HG03139 (cell line): ENCODE results near the gene ULK4.
"Not testable (repeated sequence)": the region's sequence is repeated elsewhere in the genome, so short reads cannot be mapped to it uniquely, and the experiment has no call there.

Experiments used
- ATAC-seq: cut with Tn5 transposase; IDR thresholded peaks from one replicate; pipeline ENCODE4 v1.9.1; 2021; ENCODE audit not compliant: unreplicated experiment

The ULK4 gene

DNA sequence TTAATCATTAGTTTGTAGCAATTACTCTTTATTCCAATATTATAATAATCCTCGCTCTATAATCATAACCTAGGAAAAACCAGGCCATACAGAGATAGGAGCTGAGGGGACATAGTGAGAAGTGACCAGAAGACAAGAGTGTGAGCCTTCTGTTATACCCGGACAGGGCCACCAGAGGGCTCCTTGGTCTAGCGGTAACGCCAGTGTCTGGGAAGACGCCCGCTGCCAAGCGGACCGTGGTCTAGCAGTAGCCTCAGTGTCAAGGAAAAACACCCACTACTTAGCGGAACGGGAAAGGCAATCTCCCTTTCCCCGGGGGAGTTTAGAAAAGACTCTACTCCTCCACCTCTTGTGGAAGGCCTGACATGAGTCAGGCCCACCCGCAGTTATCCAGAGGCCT, 266.1 kb downstream of the ULK4 start:
- ATAC-seq = not testable (repeated sequence)

DNA sequence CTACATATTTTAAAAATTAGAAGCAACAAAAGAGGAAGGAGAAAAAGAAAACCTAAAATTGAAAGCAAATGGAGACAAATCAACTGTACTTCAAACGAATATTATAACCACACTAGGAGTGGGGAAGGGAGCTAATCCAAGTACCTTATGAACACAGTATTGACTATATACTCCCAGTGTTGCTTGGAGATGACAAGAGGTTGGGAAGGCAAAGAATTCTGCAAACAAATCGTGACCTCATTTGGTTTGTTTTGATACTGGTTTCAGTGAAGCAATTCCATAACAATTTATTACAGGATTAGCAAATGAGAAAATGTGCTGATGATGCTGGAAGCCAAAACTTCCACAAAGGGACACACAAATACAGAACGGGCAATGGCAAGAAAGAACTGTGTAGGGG, 268.1 kb downstream of the ULK4 start:
- ATAC-seq = no peak

GRCh38 chr3:41690766-41691563, 270.9 kb downstream of the ULK4 start:
- no peak for ATAC-seq

GRCh38 chr3:41688595-41689380, 273.1 kb downstream of the ULK4 start:
- ATAC-seq = no peak

- no peak for ATAC-seq
These were observed 276.8 kb downstream of the ULK4 start for GRCh38 chr3:41684797-41685735.

GRCh38 chr3:41683666-41684350, 278.1 kb downstream of the ULK4 start:
- no peak for ATAC-seq

- no peak for ATAC-seq
These were observed 278.9 kb downstream of the ULK4 start for GRCh38 chr3:41682996-41683395.

- ATAC-seq = no peak
These were observed 279.5 kb downstream of the ULK4 start for GRCh38 chr3:41682382-41682781.

DNA sequence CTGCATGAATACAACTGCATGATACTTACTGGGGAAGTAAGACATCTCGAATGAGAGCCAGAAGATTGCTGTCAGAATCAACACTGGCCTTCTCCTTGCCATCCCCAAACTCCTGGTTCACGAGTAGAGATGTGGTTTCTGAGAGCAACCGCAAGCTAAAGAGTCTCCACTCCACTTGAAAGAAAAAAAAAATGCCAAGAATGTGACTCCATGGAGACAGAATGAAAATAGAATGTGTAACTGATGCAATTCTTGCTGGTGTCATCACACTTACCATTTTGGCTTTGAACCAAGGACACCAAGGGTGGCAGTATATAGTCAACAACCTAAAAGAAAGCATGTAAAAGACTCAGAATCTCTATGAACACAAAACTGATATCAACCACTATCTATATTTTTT, 280.4 kb downstream of the ULK4 start:
- no peak for ATAC-seq

DNA sequence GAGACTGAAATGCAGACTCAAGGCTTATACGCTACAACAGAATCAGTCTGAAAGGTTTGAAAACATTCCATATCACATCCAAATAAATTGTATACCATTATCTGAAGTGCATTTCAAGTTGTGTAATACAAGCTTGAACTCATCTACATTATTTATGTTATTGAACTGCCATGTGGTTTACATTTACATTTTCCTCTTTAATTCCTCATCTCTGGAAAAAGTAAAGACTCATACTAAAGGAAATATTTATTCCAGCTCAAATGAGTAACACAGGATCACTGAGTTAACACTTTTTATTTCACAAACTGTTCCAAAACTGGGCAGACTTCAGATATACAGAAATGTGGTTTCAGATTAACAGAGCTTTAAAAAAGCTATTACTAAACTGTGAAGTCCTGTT, 282.5 kb downstream of the ULK4 start:
- no peak for ATAC-seq

DNA sequence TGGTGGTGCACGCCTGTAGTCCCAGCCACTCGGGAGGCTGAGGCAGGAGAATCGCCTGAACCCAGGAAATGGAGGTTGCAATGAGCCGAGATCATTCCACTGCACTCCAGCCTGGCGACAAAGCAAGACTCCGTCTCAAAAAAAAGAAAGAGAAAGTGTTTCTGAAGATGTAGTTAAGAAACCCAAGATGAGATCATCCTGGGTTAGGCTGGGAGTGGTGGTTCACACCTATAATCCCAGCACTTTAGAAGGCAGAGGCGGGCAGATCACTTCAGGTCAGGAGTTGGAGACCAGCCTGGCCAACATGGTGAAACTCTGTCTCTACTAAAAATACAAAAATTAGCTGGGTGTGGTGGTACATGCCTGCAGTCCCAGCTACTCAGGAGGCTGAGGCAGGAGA, 286.8 kb downstream of the ULK4 start:
- not testable (repeated sequence) for ATAC-seq

DNA sequence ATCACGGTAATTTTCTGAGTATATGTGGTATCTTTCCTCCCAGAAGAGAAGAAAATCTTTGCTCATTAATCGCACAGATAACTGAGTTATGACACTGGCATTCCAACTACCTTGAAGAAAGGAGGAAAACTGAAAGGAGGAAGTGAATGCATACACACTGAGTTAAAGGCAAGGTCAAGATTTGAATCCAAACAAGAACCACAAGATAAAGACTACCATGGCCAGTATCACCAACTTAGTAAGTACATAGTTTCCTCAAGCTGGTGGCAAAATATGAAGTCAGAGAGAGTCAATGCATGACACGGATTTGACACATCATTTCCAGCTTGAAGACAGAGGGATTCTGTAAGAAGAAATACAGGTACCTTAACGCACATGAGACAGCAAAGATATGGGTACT, 287.5 kb downstream of the ULK4 start:
- no peak for ATAC-seq

- ATAC-seq = no peak
These were observed 288.3 kb downstream of the ULK4 start for GRCh38 chr3:41673650-41674049.

GRCh38 chr3:41668379-41668778, 293.5 kb downstream of the ULK4 start:
- no peak for ATAC-seq

- no peak for ATAC-seq
These were observed 299.6 kb downstream of the ULK4 start for GRCh38 chr3:41662288-41662687.

DNA sequence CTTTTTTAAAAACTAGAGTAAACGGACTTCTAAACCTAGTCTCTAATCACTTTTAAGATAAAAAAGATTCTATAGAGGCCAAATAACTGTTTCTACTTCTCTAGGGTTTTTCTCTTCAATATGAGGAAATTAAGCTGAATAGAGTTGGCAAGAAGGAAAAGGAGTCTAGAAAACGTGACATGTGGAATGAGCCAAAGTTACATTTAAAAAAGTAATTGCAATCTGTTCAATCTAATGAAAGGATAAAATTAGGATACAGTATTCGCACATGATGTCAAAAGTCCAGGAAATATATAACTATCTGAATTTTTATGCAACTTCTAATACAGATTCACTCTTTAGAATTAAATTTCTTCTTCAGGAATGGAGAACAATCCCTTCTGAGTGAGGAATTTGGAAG, 300.1 kb downstream of the ULK4 start:
- ATAC-seq = no peak

DNA sequence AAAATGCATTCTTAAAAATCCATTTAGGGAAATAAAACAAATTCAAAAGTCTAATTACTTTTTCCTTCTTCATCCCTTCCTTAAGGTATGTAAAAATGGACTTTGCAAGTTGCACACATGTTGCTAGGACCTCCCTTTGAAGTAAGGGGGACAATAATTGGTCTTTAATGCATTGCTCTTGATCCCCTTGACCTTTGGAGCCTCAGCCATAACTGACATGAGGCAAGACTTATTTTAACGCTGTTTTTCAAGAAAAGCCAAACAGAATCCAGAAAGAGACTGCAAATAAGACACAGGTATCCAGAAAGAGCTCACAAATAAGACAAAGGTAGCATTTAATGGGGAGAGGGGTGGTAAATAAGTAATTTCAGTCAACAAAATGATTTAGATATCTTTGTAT, 301.4 kb downstream of the ULK4 start:
- no peak for ATAC-seq

DNA sequence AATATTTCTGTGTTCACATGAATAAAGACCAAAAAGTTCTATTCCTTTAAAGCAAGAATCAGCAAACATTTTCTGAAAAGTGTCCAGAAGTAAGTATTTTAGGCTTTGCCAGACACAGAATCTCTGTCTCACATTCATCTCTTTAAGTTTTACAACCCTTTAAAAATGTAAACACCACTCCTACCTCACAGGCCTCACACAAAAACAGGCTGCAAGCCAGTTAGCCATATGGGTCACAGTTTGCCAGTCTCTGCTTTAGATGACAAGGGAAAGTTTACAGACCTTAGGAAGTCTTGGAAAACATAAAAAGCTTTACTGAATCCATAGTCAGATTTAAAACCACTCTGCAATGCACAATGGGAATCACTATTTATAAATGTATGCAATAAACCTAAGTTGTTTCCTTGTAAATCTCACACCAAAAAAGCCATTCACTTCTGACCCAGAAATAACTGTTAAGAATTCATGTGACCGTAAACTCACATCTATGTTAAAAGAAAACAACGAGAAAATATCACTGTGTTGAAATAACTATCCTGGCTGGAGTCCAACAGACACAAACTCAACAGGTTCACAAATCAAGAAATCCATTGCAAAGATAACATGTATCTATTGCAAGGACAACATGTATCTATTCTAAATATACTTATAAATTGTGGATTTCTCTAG, 308.2 kb downstream of the ULK4 start:
- no peak for ATAC-seq

DNA sequence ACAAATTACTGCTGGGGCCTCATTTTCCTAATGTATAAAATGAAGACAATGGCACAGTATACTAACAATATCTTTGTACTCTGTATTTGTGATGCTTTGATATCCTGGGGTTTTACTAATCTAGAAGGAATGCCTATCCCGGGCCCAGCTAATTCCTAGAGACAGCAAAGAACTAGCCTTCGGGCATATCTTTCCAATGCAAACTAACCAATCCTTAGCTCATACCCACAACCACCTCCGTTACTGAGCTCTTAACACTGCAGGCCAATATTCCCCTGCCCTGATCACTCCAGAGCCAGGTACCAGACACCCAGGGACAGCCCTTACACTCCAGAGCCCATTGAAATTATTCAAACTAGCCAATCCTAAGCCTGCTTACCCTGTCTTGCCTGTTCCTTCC, 309.0 kb downstream of the ULK4 start:
- no peak for ATAC-seq

DNA sequence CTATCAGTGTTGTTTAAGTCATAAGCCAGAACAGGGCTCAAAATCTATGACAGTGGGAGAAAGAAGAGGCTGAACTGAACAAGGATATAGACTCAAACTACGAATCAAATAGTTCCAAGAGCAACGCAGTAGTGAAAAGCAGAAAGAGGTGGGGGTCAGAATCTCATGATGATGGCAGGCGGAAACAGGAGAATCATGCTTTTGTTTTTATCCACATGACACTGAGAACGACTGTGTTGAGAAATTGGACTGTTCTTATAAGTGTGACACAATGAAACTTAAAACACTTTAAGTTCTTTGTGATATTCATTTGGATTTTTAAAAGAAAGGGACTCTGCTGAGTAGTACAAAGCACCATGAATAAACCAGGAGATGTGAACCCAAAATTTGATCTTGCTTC, 309.4 kb downstream of the ULK4 start:
- no peak for ATAC-seq
